Thymus (tissue), 11 donors: Measurements from ENCODE around the gene DPF3. TPM values are rescaled to one million over a fixed set of nuclear protein-coding genes. Genes with fewer than 3 reads are reported as not detected.

Experiments used
- DNase-seq, 9 donors: peaks; one replicate each; pipeline ENCODE4 v3.0.0-alpha.2; 2013; ENCODE audit warnings: low spot score in 9 of 9, low read depth in 6 of 9, missing footprints in 1 of 9
- H3K27ac ChIP-seq, 2 donors: one replicate each; pipeline ENCODE4 v1.5.1; 2013; ENCODE audit warnings: control low read depth in 1 of 2, low read depth in 1 of 2, low read length in 1 of 2, mild to moderate bottlenecking in 1 of 2, moderate library complexity in 1 of 2
- H3K27me3 ChIP-seq, 2 donors: one replicate each; pipeline ENCODE4 v1.5.1; 2013; ENCODE audit warnings: low read length in 1 of 2; ENCODE audit not compliant: control insufficient read depth in 2 of 2, insufficient read depth in 1 of 2
- H3K36me3 ChIP-seq, 2 donors: one replicate each; pipeline ENCODE4 v1.5.1; 2013; ENCODE audit warnings: low read length in 1 of 2, mild to moderate bottlenecking in 1 of 2, moderate library complexity in 1 of 2; ENCODE audit not compliant: control insufficient read depth in 2 of 2, insufficient read depth in 2 of 2
- H3K4me1 ChIP-seq, 2 donors: one replicate each; pipeline ENCODE4 v1.5.1; 2013; ENCODE audit warnings: low read length in 2 of 2; ENCODE audit not compliant: control insufficient read depth in 2 of 2, insufficient read depth in 2 of 2
- H3K4me3 ChIP-seq, 2 donors: one replicate each; pipeline ENCODE4 v1.5.1; 2013; ENCODE audit warnings: low read length in 2 of 2, control low read depth in 1 of 2, mild to moderate bottlenecking in 1 of 2
- H3K9me3 ChIP-seq, 2 donors: one replicate each; pipeline ENCODE4 v1.5.1; 2013; ENCODE audit warnings: low read length in 1 of 2, mild to moderate bottlenecking in 1 of 2; ENCODE audit not compliant: control insufficient read depth in 2 of 2, insufficient read depth in 1 of 2
- WGBS: extraction: QIAGEN DNeasy Blood & Tissue Kit; methylation state at CpG from one replicate; pipeline ENCODE4 v1.1.7; 2013; 5-methylcytosine and 5-hydroxymethylcytosine counted together
- polyA plus RNA-seq: library from polyadenylated mRNA; stranded (reverse); fragments of 200-250 nt; gene quantifications from one replicate; pipeline ENCODE4 v1.2.3, GENCODE V29; 2013
- total RNA-seq: library from RNA; stranded (reverse); fragments of 120-200 nt; gene quantifications from one replicate; pipeline ENCODE4 v1.2.4, GENCODE V29; 2013
- donor health status: healthy.

The DPF3 gene
- total and polyA plus RNA-seq, 2 donors, result 0.46 to 1.6 TPM

DNA sequence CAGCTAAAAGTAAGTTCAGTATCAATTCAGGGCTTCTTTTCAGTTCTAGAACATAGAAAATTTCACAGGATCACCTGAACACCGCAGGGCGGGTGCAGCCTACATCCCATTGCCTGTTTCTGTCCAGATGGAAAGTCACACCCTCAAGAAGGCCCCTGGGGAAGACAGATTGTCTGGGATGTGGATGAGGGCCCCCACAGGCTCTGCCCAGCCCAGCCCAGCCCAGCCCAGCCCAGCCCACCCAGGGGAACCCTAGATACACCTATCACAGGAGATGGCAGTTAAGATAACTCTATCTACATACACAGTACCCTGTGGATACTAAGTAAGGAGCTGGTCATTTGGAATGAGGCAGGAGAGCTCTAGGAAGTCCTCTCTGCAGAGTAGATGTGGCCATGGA, 68.4 kb downstream of the DPF3 start:
- Histone ChIP-seq H3K9me3 (no peaks in the 10 kb centered on the region), H3K4me3 (no peak overlapping the region), H3K27ac (no peak overlapping the region), H3K27me3 (no peaks in the 10 kb centered on the region), H3K4me1 (no peaks in the 10 kb centered on the region), H3K36me3 (no peaks in the 10 kb centered on the region)
- no peak for DNase-seq
- WGBS, result 99% methylated on average over 2 of the region's 2 CpGs

DNA sequence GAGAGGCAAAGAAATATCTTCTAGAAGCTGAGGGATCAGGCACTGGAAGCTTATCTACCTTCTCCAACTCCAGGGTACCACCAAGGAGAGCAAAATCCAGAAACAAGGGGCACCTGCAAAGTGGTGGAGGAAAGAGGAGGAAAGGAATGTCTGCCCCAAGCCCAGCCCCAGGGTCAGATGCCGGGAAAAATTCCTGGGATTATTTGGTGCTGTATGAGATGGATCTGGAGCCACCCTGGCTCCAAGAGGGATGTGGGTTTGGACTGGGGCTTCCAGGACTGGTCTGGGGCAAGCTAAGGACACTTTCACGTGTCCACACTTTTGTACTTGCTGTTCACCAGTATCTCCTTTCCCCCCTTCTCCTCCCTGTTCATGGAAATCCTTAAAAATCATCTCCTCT, 69.8 kb downstream of the DPF3 start:
- no peaks in the 10 kb centered on the region for H3K27me3 ChIP-seq
- no peaks in the 10 kb centered on the region for H3K4me1 ChIP-seq
- H3K4me3 ChIP-seq, result no peak overlapping the region
- no peak overlapping the region for H3K27ac ChIP-seq
- no peaks in the 10 kb centered on the region for H3K36me3 ChIP-seq
- no peaks in the 10 kb centered on the region for H3K9me3 ChIP-seq
- 86% methylated on average over 2 of the region's 2 CpGs for WGBS
- DNase-seq, result no peak

DNA sequence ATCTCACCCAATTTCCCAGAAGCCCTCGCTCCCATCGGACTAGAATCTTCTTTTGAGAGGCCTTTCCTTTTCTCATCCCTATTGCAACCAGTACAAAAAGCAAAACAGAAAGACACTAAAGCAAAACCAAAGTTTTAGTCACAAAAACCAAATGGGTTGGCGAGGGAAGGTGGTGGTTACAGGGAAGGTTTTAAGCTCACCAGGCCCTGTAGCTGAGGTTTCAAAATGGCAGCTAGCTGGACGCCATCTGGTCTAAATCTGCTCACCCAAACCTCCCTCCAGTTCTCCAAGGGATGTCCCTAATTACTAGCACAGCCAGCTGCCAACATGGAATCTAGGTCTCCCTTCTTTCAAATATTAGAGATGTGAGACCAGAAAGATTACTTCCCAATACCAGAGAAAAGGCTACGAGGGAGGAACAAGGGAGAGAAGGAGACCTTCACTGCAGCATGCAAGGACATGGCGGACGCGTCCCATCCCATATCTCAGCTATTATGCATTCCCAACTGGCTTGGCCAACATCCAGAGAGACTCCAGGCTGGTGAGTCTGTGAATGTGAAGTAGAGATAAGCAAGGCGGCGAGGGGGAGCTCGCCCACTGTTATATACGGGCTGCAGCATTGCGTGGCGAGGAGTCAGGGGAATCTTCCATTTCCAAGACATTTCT, 70.8 kb downstream of the DPF3 start:
- Histone ChIP-seq H3K27me3 (no peaks in the 10 kb centered on the region), H3K36me3 (no peaks in the 10 kb centered on the region), H3K27ac (no peak overlapping the region), H3K4me3 (no peak overlapping the region), H3K9me3 (peaks cover 0 to 3% of the 10 kb centered on the region in 2 donors), H3K4me1 (no peaks in the 10 kb centered on the region)
- DNase-seq, result no peak
- WGBS, result 91% methylated on average over 14 of the region's 14 CpGs

DNA sequence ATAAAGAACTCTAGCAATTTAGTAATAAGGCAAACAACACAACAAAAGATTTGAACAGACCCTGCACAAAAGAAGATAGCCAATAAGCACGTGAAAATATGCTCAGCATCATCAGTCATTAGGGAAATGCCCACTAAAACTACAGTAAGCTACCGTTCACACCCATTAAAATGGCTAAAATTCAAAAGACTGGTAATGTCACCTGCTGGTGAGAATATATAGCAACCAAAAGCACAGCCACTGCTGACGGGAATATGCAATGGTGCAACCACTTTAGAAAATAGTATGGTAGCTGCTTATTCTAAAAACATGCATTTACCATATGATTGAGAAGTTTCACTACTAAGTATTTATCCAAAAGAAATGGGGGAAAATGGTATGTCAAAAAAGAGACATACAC, 74.9 kb downstream of the DPF3 start:
- Histone ChIP-seq H3K4me3 (no peak overlapping the region), H3K9me3 (peaks cover 0 to 3% of the 10 kb centered on the region in 2 donors), H3K36me3 (no peaks in the 10 kb centered on the region), H3K4me1 (no peaks in the 10 kb centered on the region), H3K27ac (no peak overlapping the region), H3K27me3 (no peaks in the 10 kb centered on the region)
- no peak for DNase-seq
- WGBS, result 83% methylated on average over 3 of the region's 3 CpGs

DNA sequence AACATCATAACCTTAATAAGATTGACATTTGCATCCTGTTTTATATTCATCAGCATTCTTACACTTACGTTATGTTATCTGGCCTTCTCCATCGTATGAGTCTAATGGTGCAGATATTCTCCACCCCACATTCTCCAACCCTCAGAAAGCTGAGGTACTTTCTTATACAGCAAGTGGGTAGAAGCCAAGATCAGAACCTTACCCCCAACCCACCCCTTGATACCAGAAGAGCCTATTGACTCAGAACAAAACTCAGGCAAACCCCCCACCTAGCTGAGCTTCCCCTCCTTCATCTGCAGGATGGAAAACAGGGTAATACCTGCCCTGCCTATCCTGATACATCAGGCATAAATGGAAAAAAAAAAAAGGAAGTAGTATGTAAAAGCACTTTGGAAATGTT, 77.6 kb downstream of the DPF3 start:
- no peaks in the 10 kb centered on the region for H3K36me3 ChIP-seq
- WGBS, result 94% methylated on average over 2 of the region's 2 CpGs
- H3K27ac ChIP-seq, result no peak overlapping the region
- H3K4me3 ChIP-seq, result no peak overlapping the region
- peaks cover 0 to 3% of the 10 kb centered on the region in 2 donors for H3K9me3 ChIP-seq
- H3K4me1 ChIP-seq, result no peaks in the 10 kb centered on the region
- DNase-seq, result no peak
- H3K27me3 ChIP-seq, result no peaks in the 10 kb centered on the region

DNA sequence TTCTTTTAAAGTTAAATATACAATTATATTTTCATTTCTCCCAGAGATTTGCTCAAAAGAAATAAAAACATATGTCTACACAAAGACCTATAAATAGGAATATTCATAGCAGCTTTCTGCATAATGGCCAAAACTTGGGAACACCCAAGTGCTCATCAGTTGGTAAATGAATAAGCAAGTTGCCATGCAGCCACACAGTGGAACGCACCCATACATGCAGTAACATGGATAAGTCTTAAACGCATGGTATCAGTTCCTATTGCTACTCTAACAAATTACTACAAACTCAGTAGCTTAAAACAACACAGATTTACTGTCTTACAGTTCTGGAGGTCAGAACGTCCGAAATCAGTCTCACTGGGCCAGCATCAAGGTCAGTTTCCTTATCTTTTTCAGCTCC, 78.5 kb downstream of the DPF3 start:
- WGBS, result 83% methylated on average over 4 of the region's 4 CpGs
- Histone ChIP-seq H3K27me3 (no peaks in the 10 kb centered on the region), H3K27ac (no peak overlapping the region), H3K4me1 (no peaks in the 10 kb centered on the region), H3K4me3 (no peak overlapping the region), H3K36me3 (no peaks in the 10 kb centered on the region), H3K9me3 (peaks cover 0 to 3% of the 10 kb centered on the region in 2 donors)
- DNase-seq, result no peak

DNA sequence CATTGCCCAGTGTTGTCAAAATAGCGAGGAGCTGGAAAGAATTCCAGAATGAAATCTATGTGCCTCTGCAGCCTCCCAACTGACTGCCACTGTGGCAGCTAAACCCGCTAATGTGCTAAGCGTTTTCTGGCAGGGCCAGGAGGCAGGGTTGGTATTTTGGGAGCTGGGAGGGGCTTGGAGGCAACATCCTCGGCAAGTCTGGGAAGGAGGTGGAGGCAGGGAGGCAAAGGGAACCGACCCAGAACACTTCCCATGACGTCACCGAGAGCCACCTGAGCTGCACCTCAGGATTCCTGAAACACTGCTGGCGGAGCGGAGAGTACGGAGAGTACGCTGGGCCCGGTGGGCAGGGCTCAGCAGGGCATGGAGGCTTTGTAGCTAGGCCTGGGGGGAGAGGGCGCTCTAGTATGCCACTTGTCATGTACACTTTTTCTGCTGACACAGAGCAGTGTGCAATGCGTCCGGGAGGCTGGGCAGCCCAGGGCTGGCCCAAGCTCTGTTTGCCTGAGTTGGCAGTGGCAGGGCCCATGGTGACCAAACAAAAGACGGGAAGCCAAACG, 81.5 kb downstream of the DPF3 start:
- Histone ChIP-seq H3K9me3 (no peaks in the 10 kb centered on the region), H3K36me3 (no peaks in the 10 kb centered on the region), H3K27ac (no peak overlapping the region), H3K4me1 (peaks cover 0 to 3% of the 10 kb centered on the region in 2 donors), H3K4me3 (no peak overlapping the region), H3K27me3 (no peaks in the 10 kb centered on the region)
- DNase-seq, result no peak
- 89% methylated on average over 17 of the region's 17 CpGs for WGBS

DNA sequence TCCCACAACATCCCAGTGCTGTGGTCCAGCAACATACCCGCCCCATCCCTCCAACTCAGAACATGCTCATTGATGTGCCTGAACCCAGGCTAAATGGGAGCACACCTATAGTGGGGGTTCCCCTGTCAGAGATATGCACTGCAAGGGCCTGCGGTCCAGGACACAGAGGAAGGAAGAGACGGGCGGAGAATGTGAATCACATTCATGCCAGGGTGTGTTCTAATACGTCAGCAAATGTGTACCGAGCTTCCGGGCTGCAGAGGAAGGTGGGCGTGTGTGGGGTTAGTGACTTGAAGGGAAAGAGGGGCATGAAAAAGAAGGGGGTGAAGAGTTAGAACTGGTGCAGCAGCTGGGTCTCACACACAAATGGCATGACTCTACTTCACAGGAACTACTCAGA, 83.7 kb downstream of the DPF3 start:
- peaks cover 0 to 3% of the 10 kb centered on the region in 2 donors for H3K4me1 ChIP-seq
- no peak overlapping the region for H3K4me3 ChIP-seq
- 70% methylated on average over 8 of the region's 8 CpGs for WGBS
- no peaks in the 10 kb centered on the region for H3K36me3 ChIP-seq
- peak in 5 of 9 donors; percentile 0 to 38 (median 18) for DNase-seq
- no peak overlapping the region for H3K27ac ChIP-seq
- H3K27me3 ChIP-seq, result no peaks in the 10 kb centered on the region
- H3K9me3 ChIP-seq, result no peaks in the 10 kb centered on the region

DNA sequence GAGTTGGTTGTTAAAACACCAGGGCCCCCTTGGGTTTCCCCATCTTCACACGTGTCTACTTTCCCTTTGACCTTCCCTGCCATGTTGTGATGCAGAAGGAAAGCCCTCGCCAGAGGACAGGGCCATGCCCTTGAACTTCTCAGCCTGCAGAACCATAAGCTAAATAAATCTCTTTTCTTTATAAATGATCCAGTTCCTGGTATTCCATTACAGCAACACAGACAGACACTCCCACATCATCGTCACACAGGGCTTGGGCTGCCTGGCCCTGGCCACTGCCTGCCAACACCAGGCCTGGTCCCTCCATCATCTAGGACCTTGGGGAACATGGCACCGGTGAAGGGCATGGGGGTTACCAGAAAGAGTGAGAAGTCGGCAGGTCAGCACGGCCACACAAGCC, 84.8 kb downstream of the DPF3 start:
- Histone ChIP-seq H3K4me3 (no peak overlapping the region), H3K4me1 (peaks cover 0 to 3% of the 10 kb centered on the region in 2 donors), H3K9me3 (no peaks in the 10 kb centered on the region), H3K27ac (no peak overlapping the region), H3K27me3 (no peaks in the 10 kb centered on the region), H3K36me3 (no peaks in the 10 kb centered on the region)
- no peak for DNase-seq
- WGBS, result 89% methylated on average over 6 of the region's 6 CpGs
